Tibial nerve (tissue), 4 donors: ENCODE data around the gene TSPAN17. TPM values are rescaled to one million over a fixed set of nuclear protein-coding genes. Genes with fewer than 3 reads are reported as not detected.

Experiments used
- DNase-seq, 2 donors: peaks; one replicate each; pipeline ENCODE4 v3.0.0-alpha.2; 2019; ENCODE audit warnings: low spot score in 2 of 2
- H3K27ac ChIP-seq, 4 donors: fragments of 200-600 bp; sonication (generic) in 3 of 4; one replicate each; pipeline ENCODE4 v1.5.1; 2017 to 2019; ENCODE audit warnings: mild to moderate bottlenecking in 1 of 4
- H3K27me3 ChIP-seq, 2 donors: fragments of 200-600 bp; sonication (generic) in 1 of 2; one replicate each; pipeline versions ENCODE4 v1.5.1 to v1.6.0; 2017 to 2019
- H3K36me3 ChIP-seq, 3 donors: fragments of 200-600 bp; sonication (generic); one replicate each; pipeline ENCODE4 v1.5.1; 2018 to 2019
- H3K4me1 ChIP-seq, 4 donors: fragments of 200-600 bp; sonication (generic) in 3 of 4; one replicate each; pipeline ENCODE4 v1.5.1; 2017 to 2019
- H3K4me3 ChIP-seq, 4 donors: fragments of 200-600 bp; sonication (generic) in 3 of 4; one replicate each; pipeline ENCODE4 v1.5.1; 2017 to 2019; ENCODE audit warnings: mild to moderate bottlenecking in 1 of 4, moderate library complexity in 1 of 4
- H3K9me3 ChIP-seq, 4 donors: fragments of 200-600 bp; sonication (generic) in 3 of 4; one replicate each; pipeline ENCODE4 v1.5.1; 2017 to 2019
- CTCF ChIP-seq, 5 experiments: fragments of 200-600 bp in 3 of 5; fragments of 450-650 bp in 2 of 5; sonication (generic) in 3 of 5; IDR thresholded peaks; one replicate each; pipeline ENCODE4 v1.5.1; 2016 to 2019; ENCODE audit warnings: antibody characterized with exemption in 5 of 5, mild to moderate bottlenecking in 3 of 5, moderate library complexity in 2 of 5
- EP300 ChIP-seq, 2 donors: sonication (generic); formaldehyde crosslinking; IDR thresholded peaks; one replicate each; pipeline ENCODE4 v1.6.1; 2017; ENCODE audit warnings: antibody characterized with exemption in 2 of 2, mild to moderate bottlenecking in 1 of 2
- POLR2A ChIP-seq, 2 donors: fragments of 450-650 bp; IDR thresholded peaks; one replicate each; pipeline ENCODE4 v1.6.1; 2017; ENCODE audit warnings: antibody characterized with exemption in 2 of 2, mild to moderate bottlenecking in 2 of 2, moderate library complexity in 2 of 2
- WGBS, 2 donors: methylation state at CpG; one replicate each; pipeline ENCODE4 v1.1.5; 2018; 5-methylcytosine and 5-hydroxymethylcytosine counted together
- total RNA-seq, 4 donors: library from RNA; depleted of rRNA; stranded (reverse); fragments of >200 nt; gene quantifications; one replicate each; pipeline ENCODE4 v1.1.0, GENCODE V29; 2016

TSPAN17 gene
- total RNA-seq, 4 donors from 2014 or later, result 11.0 to 25.8 (median 14.3) TPM

GRCh38 chr5:176616511-176616910 is 30.8 kb upstream of the TSPAN17 start:
- no peak overlapping the region for H3K27ac ChIP-seq
- peaks cover 0 to 81% of the 10 kb centered on the region in 2 donors for H3K27me3 ChIP-seq
- no peak overlapping the region for H3K4me3 ChIP-seq
- WGBS, 2 donors, result 50 to 68% methylated on average over 7 of the region's 7 CpGs
- H3K9me3 ChIP-seq, result no peaks in the 10 kb centered on the region
- TF ChIP-seq POLR2A (IDR thresholded peaks at IDR 0.05), result no peak
- no peak for TF ChIP-seq EP300 (IDR thresholded peaks at IDR 0.05)
- TF ChIP-seq CTCF (IDR thresholded peaks at IDR 0.05), result no peak
- H3K36me3 ChIP-seq, result no peaks in the 10 kb centered on the region
- H3K4me1 ChIP-seq, result peaks cover 0 to 21% (median 10%) of the 10 kb centered on the region in 4 donors
- no peak for DNase-seq

DNA sequence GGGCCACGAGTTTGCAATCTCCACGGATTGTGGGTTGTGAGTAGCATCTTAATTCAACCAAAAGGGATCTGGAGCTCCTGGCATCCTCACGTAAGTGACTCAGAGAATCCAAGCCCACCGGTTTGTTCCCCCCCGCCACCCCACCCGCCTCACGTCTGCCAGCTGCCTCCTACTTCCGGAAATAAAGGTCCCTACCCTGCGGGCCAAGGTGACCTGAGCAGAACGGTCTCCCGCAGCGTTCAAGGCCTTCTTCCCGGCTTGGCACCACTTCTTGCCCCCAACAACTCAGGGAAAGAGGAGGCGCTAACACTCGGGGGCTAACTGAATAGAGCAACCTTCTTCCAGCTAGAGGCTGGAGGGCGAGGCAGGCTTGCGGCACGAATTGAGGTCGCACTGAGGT is 28.5 kb upstream of the TSPAN17 start:
- TF ChIP-seq CTCF (IDR thresholded peaks at IDR 0.05), result no peak
- TF ChIP-seq EP300 (IDR thresholded peaks at IDR 0.05), result no peak
- Histone ChIP-seq H3K9me3 (no peaks in the 10 kb centered on the region), H3K4me3 (no peak overlapping the region), H3K27ac (no peak overlapping the region), H3K27me3 (peaks cover 0 to 89% of the 10 kb centered on the region in 2 donors), H3K36me3 (no peaks in the 10 kb centered on the region), H3K4me1 (peaks cover 0 to 21% (median 10%) of the 10 kb centered on the region in 4 donors)
- 27 to 30% methylated on average over 14 to 15 of the region's 19 CpGs for WGBS, 2 donors
- DNase-seq, result no peak

- DNase-seq, result no peak
- H3K27me3 ChIP-seq, result peaks cover 0 to 93% of the 10 kb centered on the region in 2 donors
Measured at GRCh38 chr5:176619203-176619568, 28.1 kb upstream of the TSPAN17 start.

GRCh38 chr5:176619569-176620332 is 27.5 kb upstream of the TSPAN17 start:
- H3K4me1 ChIP-seq, result peaks cover 0 to 18% (median 10%) of the 10 kb centered on the region in 4 donors
- WGBS, 2 donors, result 11% methylated on average over 29 to 41 of the region's 59 CpGs
- peaks cover 0 to 98% of the 10 kb centered on the region in 2 donors for H3K27me3 ChIP-seq
- TF ChIP-seq POLR2A (IDR thresholded peaks at IDR 0.05) (no peak), CTCF (IDR thresholded peaks at IDR 0.05) (no peak), EP300 (IDR thresholded peaks at IDR 0.05) (no peak)
- no peak overlapping the region for H3K4me3 ChIP-seq
- no peak overlapping the region for H3K27ac ChIP-seq
- no peaks in the 10 kb centered on the region for H3K36me3 ChIP-seq
- DNase-seq, result no peak
- no peaks in the 10 kb centered on the region for H3K9me3 ChIP-seq

More at GRCh38 chr5:176619203-176619568, 28.1 kb upstream of the TSPAN17 start:
- Histone ChIP-seq H3K27ac (no peak overlapping the region), H3K36me3 (no peaks in the 10 kb centered on the region), H3K9me3 (no peaks in the 10 kb centered on the region), H3K4me3 (no peak overlapping the region), H3K4me1 (peaks cover 0 to 21% (median 10%) of the 10 kb centered on the region in 4 donors)
- WGBS, 2 donors, result 1 to 2% methylated on average over 16 to 24 of the region's 31 CpGs
- TF ChIP-seq CTCF (IDR thresholded peaks at IDR 0.05) (peak in 2 of 5 experiments; percentile 6 to 30), EP300 (IDR thresholded peaks at IDR 0.05) (no peak), POLR2A (IDR thresholded peaks at IDR 0.05) (no peak)

GRCh38 chr5:176620333-176620981 is 26.8 kb upstream of the TSPAN17 start:
- peaks cover 0 to 18% (median 10%) of the 10 kb centered on the region in 4 donors for H3K4me1 ChIP-seq
- H3K27me3 ChIP-seq, result peaks cover 0 to 98% of the 10 kb centered on the region in 2 donors
- TF ChIP-seq EP300 (IDR thresholded peaks at IDR 0.05) (no peak), POLR2A (IDR thresholded peaks at IDR 0.05) (no peak), CTCF (IDR thresholded peaks at IDR 0.05) (no peak)
- DNase-seq, result peak in 1 of 2 donors; percentile 14
- no peak overlapping the region for H3K4me3 ChIP-seq
- no peaks in the 10 kb centered on the region for H3K36me3 ChIP-seq
- 2 to 6% methylated on average over 31 to 32 of the region's 32 CpGs for WGBS, 2 donors
- no peaks in the 10 kb centered on the region for H3K9me3 ChIP-seq
- H3K27ac ChIP-seq, result no peak overlapping the region
